HG02763 (cell line): ENCODE data around the gene RNASEH2A.
"Not testable (repeated sequence)": the region's sequence is repeated elsewhere in the genome, so short reads cannot be mapped to it uniquely, and the experiment has no call there.

Experiments used
- ATAC-seq: cut with Tn5 transposase; IDR thresholded peaks from one replicate; pipeline ENCODE4 v1.9.1; 2021; ENCODE audit warnings: mild to moderate bottlenecking, moderate library complexity; ENCODE audit not compliant: unreplicated experiment

The RNASEH2A gene

DNA sequence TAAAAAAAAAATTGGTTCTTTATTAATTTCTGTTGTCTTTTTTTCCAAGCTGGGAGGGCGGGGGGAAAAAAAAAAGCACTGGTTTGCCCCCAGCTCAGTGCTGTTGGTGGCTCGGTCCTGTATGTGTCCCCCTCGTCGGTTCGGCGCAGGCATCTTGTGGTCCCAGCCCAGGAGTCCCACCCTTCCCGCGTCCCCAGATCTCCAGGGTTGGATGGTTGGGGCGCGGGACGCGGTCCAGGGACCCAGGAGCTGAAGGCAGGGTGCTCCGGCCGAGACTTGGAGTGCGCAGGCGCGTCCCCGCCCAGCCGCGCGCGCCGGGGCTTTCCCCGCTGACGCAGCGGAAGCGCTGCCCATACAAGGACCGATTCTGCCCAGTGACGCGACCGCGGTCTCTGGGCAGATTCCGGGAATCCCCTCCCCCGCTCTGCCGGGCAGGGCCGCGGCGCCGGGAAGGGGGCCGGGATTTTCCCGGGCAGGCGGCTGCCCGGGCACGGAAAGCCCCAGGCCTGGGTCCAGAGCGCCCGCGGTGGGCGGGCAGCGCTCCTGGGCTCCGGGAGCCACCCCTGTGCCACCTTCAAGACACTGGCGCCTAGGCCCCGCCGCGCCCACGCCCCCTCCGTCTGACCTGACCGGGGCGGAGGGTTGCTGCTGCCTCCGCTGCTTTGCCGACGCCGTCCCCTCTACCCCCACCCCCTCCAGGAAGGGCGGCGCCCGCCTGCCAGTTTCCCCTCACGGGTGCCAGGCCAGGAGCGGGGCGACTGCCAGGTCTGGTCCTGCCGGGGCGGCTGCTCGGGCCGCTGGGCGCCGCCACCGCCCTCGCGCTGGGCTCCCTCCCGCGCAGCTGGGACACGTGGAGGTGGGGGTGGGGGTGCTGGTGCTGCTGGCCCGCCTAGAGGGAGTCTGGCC lies 12.8 kb upstream of the RNASEH2A start:
- ATAC-seq = peak; percentile 34

- ATAC-seq = no peak
Observed at GRCh38 chr19:12794196-12794941, 12.0 kb upstream of the RNASEH2A start.

- ATAC-seq = no peak
Observed at GRCh38 chr19:12794971-12795381, 11.4 kb upstream of the RNASEH2A start.

GRCh38 chr19:12796146-12797071 lies 10.0 kb upstream of the RNASEH2A start:
- ATAC-seq = no peak

DNA sequence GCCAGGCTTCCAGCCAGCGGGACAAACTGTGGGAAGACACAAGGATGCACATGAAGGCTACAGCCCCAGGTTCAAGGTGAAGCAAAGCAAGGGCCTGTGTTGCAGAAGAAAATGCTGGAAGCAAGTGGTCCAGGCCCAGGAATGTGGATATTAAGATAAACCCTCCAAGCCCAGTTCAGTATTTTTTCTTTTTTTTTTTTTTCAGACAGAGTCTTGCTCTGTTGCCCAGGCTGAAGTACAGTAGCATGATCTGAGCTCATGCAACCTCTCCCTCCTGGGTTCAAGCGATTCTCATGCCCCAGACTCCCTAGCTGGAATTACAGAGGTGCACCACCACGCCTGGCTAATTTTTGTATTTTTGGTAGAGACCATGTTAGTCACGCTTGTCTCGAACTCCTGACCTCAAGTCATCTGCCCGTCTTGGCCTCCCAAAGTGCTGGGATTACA lies 9.2 kb upstream of the RNASEH2A start:
- no peak for ATAC-seq

- ATAC-seq = not testable (repeated sequence)
Observed at GRCh38 chr19:12797607-12798006, 8.8 kb upstream of the RNASEH2A start.

GRCh38 chr19:12799742-12800465 lies 6.5 kb upstream of the RNASEH2A start:
- no peak for ATAC-seq

GRCh38 chr19:12800466-12800770 lies 6.0 kb upstream of the RNASEH2A start:
- no peak for ATAC-seq

DNA sequence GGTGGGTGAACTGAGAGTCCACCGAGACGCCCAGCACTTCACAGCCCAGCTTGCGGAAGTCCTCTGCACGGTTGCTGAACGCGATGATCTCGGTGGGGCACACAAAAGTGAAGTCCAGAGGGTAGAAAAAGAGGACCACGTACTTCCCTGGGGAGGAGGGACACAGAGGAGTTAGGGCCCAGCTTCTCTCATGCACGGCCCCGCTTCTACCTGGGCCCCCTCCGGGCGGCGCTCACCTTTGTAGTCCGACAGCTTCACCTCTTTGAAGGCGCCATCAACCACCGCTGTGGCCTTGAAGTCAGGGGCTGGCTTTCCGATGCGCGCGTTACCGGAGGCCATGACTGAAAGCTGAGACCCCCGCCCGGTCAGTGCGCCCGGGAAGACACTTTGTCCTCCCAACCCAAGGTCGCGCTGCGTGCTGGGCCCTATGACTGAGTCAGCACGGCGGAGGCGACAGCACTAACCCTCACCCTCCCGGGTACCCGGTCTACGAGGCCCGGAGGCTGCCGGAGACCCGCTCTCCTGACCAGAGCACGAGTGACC lies 5.4 kb upstream of the RNASEH2A start:
- no peak for ATAC-seq

DNA sequence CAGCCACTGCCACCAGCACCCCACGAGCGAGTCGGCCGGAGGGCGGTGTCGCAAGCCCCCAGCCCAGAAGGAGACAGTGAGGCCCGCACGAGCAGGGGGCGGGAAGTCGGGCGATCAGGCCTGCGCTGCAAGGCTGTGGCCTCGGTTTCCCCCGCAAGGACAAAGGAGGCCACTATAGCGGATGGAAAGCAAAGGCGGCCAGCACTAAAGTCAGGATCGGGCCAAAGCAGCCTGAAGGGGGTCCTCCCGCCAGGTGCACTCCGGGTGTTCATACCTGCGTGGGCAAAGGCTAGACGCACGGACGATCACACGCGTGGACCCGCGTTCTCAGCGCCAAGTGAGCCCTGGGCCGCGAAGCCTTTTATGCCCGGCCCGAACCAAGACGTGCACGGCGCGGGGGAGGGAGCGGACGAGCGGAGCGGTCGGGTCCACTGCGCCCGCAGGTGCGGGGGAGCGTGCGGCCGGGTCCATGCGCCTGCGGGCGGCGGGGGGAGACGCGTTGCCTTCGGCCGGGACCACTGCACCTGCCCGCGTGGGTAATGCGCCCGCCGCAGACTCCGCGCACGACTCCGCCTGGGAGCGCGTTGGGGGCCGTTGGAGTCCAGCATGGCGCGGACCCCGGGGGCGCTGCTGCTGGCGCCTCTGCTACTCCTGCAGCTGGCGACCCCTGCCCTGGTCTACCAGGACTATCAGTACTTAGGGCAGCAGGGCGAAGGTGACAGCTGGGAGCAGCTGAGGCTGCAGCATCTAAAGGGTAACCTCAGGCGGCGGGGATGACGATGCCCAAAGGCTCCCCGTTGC lies 4.7 kb upstream of the RNASEH2A start, which contains the start of the genes PRDX2 and THSD8:
PRDX2 (minus strand) TSS at position 335 of the 801 bp plus-strand sequence. CDS start 539 bp downstream, outside the sequence.
THSD8 (plus strand) TSS at position 604 of the 801 bp plus-strand sequence; CDS start at position 607, 3 bp downstream.
- no peak for ATAC-seq

GRCh38 chr19:12802267-12803106 lies 3.9 kb upstream of the RNASEH2A start:
- no peak for ATAC-seq

- no peak for ATAC-seq
Observed at GRCh38 chr19:12804051-12804450, 2.3 kb upstream of the RNASEH2A start.

- ATAC-seq = no peak
Observed at GRCh38 chr19:12815088-12815487, 8.7 kb downstream of the RNASEH2A start.

GRCh38 chr19:12817188-12817587 lies 10.8 kb downstream of the RNASEH2A start:
- ATAC-seq = not testable (repeated sequence)

- not testable (repeated sequence) for ATAC-seq
Observed at GRCh38 chr19:12817810-12818209, 11.4 kb downstream of the RNASEH2A start.

DNA sequence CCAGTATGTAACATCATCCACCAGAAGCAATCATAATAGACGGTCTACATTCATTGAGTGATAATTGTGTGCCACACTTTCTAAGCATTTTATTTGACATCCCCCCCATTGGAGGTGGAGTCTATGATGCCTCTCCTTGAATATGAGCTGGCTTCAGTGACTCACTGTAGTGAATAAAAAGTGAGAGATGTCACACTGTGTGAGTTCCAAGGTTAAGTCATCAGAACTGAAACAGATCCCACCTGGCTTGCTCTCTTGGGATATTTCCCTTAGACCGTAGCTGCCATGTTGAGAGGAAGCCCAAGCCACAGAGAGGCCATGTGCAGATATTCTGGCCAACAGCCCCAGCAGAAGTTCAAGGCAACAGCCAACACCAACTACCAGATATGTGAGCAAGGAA lies 15.4 kb downstream of the RNASEH2A start:
- ATAC-seq = no peak

DNA sequence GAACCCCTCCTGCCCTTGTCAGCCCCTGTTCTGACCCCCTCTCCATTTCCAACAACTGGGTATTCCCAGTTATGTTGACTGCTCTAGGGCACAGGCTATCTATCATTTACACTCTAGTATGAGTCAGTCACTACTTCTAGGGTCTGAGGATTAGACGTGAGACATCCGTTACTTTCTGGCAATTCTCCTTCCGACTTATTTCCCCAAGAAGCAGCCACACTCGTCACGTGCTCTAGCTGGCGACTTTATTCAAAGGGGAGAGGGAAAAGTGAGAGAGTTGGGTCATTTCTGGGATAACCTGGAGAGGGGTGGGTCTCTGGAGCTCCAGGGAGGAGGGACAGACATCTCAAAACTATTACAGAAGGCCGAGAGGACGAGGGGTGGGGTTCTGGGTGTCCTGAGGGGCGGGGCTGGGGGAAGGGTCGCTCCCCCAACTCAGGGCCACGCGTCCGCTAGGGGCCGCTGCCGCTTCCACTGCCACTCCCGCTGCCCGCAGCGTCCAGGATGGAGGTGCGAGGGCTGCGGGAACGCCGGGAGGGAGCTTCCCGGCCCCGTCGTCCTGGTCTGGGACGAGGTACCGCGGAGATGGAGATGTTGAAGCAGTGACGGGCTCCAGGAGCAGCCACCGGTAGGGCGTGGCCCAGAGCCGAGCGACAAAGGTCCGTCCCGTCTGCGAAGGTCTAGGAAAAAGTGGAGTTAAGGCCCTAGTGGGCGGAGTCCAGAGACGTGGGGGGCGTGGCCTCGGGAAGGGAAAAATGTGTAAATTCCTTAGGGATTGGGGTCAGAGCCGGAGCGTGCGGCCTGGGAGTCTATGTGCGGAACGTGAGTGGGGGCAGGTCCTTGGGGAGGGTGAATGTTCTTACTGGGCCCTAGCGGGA lies 19.1 kb downstream of the RNASEH2A start:
- no peak for ATAC-seq
